H9 (cell line): ENCODE data around the gene RIMKLA. TPM values are rescaled to one million over a fixed set of nuclear protein-coding genes. Genes with fewer than 3 reads are reported as not detected.

Experiments used
- DNase-seq: peaks from one replicate; pipeline ENCODE4 v3.0.0-alpha.2; 2017
- H2AFZ ChIP-seq: one replicate; pipeline ENCODE4 v1.6.1; 2013; ENCODE audit warnings: mild to moderate bottlenecking, low read length, control low read depth, moderate library complexity
- H2AK5ac ChIP-seq: 2 replicates; pipeline ENCODE4 v1.6.1; 2013; ENCODE audit warnings: low read length, control low read depth, mixed read lengths; ENCODE audit not compliant: insufficient read length
- H2BK120ac ChIP-seq: one replicate; pipeline ENCODE4 v1.6.1; 2013; ENCODE audit warnings: low read depth, mild to moderate bottlenecking, low read length, control low read depth, inconsistent platforms; ENCODE audit not compliant: poor library complexity, severe bottlenecking
- H2BK12ac ChIP-seq: 2 replicates; pipeline ENCODE4 v1.6.1; 2013; ENCODE audit warnings: low read length, control low read depth, mixed read lengths, low read depth; ENCODE audit not compliant: insufficient read length
- H2BK15ac ChIP-seq: 2 replicates; pipeline ENCODE4 v1.6.1; 2013; ENCODE audit warnings: low read depth, low read length, control low read depth
- H2BK20ac ChIP-seq: one replicate; pipeline ENCODE4 v1.6.1; 2013; ENCODE audit warnings: low read depth, mild to moderate bottlenecking, low read length, control low read depth, inconsistent platforms; ENCODE audit not compliant: poor library complexity, severe bottlenecking
- H2BK5ac ChIP-seq: 2 replicates; pipeline ENCODE4 v1.6.1; 2013; ENCODE audit warnings: low read length, control low read depth, mixed read lengths; ENCODE audit not compliant: insufficient read length
- H3K14ac ChIP-seq: 2 replicates; pipeline ENCODE4 v1.6.1; 2013; ENCODE audit warnings: low read length, control low read depth; ENCODE audit not compliant: insufficient read depth
- H3K18ac ChIP-seq: 2 replicates; pipeline ENCODE4 v1.6.1; 2013; ENCODE audit warnings: low read depth, mild to moderate bottlenecking, mixed read lengths, low read length, control low read depth; ENCODE audit not compliant: insufficient read length
- H3K23ac ChIP-seq: 2 replicates; pipeline ENCODE4 v1.6.1; 2013; ENCODE audit warnings: low read length, control low read depth, mixed read lengths, low read depth; ENCODE audit not compliant: insufficient read length
- H3K23me2 ChIP-seq: 2 replicates; pipeline ENCODE4 v1.6.1; 2013; ENCODE audit warnings: low read depth, mild to moderate bottlenecking, mixed read lengths, low read length, control low read depth; ENCODE audit not compliant: insufficient read length, poor library complexity, severe bottlenecking
- H3K27ac ChIP-seq: 2 replicates; pipeline ENCODE4 v1.5.1; 2013; ENCODE audit warnings: low read length, control low read depth, mixed read lengths, low read depth; ENCODE audit not compliant: insufficient read length
- H3K27me3 ChIP-seq: 2 replicates; pipeline ENCODE4 v1.6.1; 2013; ENCODE audit warnings: low read length, control low read depth, inconsistent platforms; ENCODE audit not compliant: insufficient read depth
- H3K4ac ChIP-seq: 2 replicates; pipeline ENCODE4 v1.6.1; 2013; ENCODE audit warnings: low read depth, mild to moderate bottlenecking, control low read depth, inconsistent platforms, low read length, moderate library complexity
- H3K4me1 ChIP-seq: 2 replicates; pipeline ENCODE4 v1.6.1; 2013; ENCODE audit warnings: low read length, control low read depth, inconsistent platforms; ENCODE audit not compliant: insufficient read depth
- H3K4me2 ChIP-seq: 2 replicates; pipeline ENCODE4 v1.6.1; 2013; ENCODE audit warnings: low read length, control low read depth, mixed read lengths; ENCODE audit not compliant: insufficient read length, insufficient read depth
- H3K56ac ChIP-seq: 2 replicates; pipeline ENCODE4 v1.6.1; 2013; ENCODE audit warnings: low read depth, mild to moderate bottlenecking, mixed read lengths, low read length, control low read depth; ENCODE audit not compliant: insufficient read length
- H3K79me1 ChIP-seq: 2 replicates; pipeline ENCODE4 v1.6.1; 2013; ENCODE audit warnings: low read depth, mild to moderate bottlenecking, moderate library complexity, low read length, control low read depth, inconsistent platforms; ENCODE audit not compliant: insufficient read depth, poor library complexity, severe bottlenecking
- H3K79me2 ChIP-seq: 2 replicates; pipeline ENCODE4 v1.6.1; 2013; ENCODE audit warnings: low read length, control low read depth, inconsistent platforms; ENCODE audit not compliant: insufficient read depth
- H3K9ac ChIP-seq: 2 replicates; pipeline ENCODE4 v1.6.1; 2013; ENCODE audit warnings: low read length, control low read depth, mixed read lengths; ENCODE audit not compliant: insufficient read length; ENCODE audit errors: extremely low read depth
- H3K9me3 ChIP-seq: one replicate; pipeline ENCODE4 v1.6.1; 2013; ENCODE audit warnings: low read depth, low read length, inconsistent platforms; ENCODE audit not compliant: control insufficient read depth
- H3T11ph ChIP-seq: one replicate; pipeline ENCODE4 v1.6.1; 2013; ENCODE audit warnings: mild to moderate bottlenecking, low read length, control low read depth, inconsistent platforms
- H4K20me1 ChIP-seq: one replicate; pipeline ENCODE4 v1.6.1; 2013; ENCODE audit not compliant: control insufficient read depth, insufficient read length, insufficient read depth
- H4K5ac ChIP-seq: 2 replicates; pipeline ENCODE4 v1.6.1; 2013; ENCODE audit warnings: low read depth, mild to moderate bottlenecking, mixed read lengths, low read length, control low read depth; ENCODE audit not compliant: insufficient read length
- H4K8ac ChIP-seq: replicated peaks from 2 replicates; pipeline ENCODE4 v1.6.1; 2013; ENCODE audit warnings: low read length, control low read depth, mixed read lengths, low read depth; ENCODE audit not compliant: insufficient read length
- H4K91ac ChIP-seq: 2 replicates; pipeline ENCODE4 v1.6.1; 2013; ENCODE audit warnings: low read depth, mild to moderate bottlenecking, moderate library complexity, mixed read lengths, low read length, control low read depth; ENCODE audit not compliant: insufficient read length
- H3K27ac Mint-ChIP-seq, 3 experiments: 2 replicates in 2 of 3; 3 replicates in 1 of 3; pipeline ENCODE4 v1.8.0; 2020 to 2021; ENCODE audit warnings: mixed read lengths in 3 of 3, mild to moderate bottlenecking in 1 of 3, moderate library complexity in 1 of 3
- H3K27me3 Mint-ChIP-seq: 2 replicates; pipeline ENCODE4 v1.8.0; 2021; ENCODE audit warnings: low read depth, mild to moderate bottlenecking, moderate library complexity, mixed read lengths
- H3K36me3 Mint-ChIP-seq, 3 experiments: 2 replicates in 2 of 3; 3 replicates in 1 of 3; pipeline ENCODE4 v1.8.0; 2020 to 2021; ENCODE audit warnings: low read depth in 3 of 3, mixed read lengths in 3 of 3; ENCODE audit not compliant: insufficient read depth in 1 of 3
- H3K4me1 Mint-ChIP-seq, 2 experiments: 2 replicates each; pipeline ENCODE4 v1.8.0; 2020; ENCODE audit warnings: mixed read lengths in 2 of 2
- H3K4me3 Mint-ChIP-seq, 2 experiments: 2 replicates in 1 of 2; 3 replicates in 1 of 2; pipeline ENCODE4 v1.8.0; 2020 to 2021; ENCODE audit warnings: mild to moderate bottlenecking in 2 of 2, mixed read lengths in 2 of 2, moderate library complexity in 1 of 2
- H3K9me3 Mint-ChIP-seq, 2 experiments: 2 replicates in 1 of 2; 3 replicates in 1 of 2; pipeline ENCODE4 v1.8.0; 2020; ENCODE audit warnings: mild to moderate bottlenecking in 2 of 2, mixed read lengths in 2 of 2, moderate library complexity in 1 of 2
- WGBS: extraction: QIAGEN DNeasy Blood & Tissue Kit; methylation state at CpG from one replicate; pipeline ENCODE4 v1.1.7; 2013; ENCODE audit warnings: missing lambda C conversion rate, low lambda C conversion rate, mixed read lengths; ENCODE audit not compliant: insufficient read length; ENCODE audit errors: extremely low coverage; 5-methylcytosine and 5-hydroxymethylcytosine counted together
- total RNA-seq: library from RNA; stranded (reverse); gene quantifications from 2 replicates; pipeline ENCODE4 v1.2.1, GENCODE V29; 2021
- TF ChIP-seq, protein P1 (sequence below): fragments of 200-600 bp; sonication (generic); conservative IDR thresholded peaks from 3 replicates; pipeline ENCODE4 v1.8.0; 2021; ENCODE audit warnings: antibody characterized with exemption, mild to moderate bottlenecking

The RIMKLA gene
- total RNA-seq, 1 experiment from 2014 or later = 4.7 TPM

DNA sequence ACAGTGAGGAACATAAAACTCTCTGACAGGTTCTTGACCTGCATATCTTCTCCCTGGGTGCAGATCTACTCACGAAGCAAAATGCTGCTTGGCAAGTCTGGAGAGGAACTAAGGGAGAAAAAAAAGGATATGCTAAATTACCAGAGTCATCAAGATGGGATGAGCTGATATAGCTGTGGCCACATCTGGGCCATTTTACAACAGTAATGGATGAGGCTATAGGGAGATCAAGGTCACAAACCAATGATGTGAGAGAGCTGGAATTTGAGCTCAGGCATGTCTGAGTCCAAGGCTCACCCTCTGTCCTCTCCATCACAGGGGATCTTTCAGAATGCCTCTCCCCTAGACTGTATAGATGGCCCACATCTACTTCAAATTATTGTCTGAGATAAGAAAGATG, 49.0 kb downstream of the RIMKLA start:
- Histone ChIP-seq H3K79me2 (no peaks in the 10 kb centered on the region), H3T11ph (no peak overlapping the region), H4K91ac (no peak overlapping the region), H4K5ac (no peak overlapping the region), H3K79me1 (no peaks in the 10 kb centered on the region), H3K4ac (no peak overlapping the region), H2AK5ac (no peak overlapping the region), H3K18ac (no peak overlapping the region), H2BK20ac (no peak overlapping the region), H3K23me2 (no peaks in the 10 kb centered on the region), H2BK120ac (no peak overlapping the region), H4K8ac (no peak overlapping the region), H3K9me3 (no peaks in the 10 kb centered on the region), H3K4me2 (no peak overlapping the region), H3K23ac (no peak overlapping the region), H3K14ac (no peak overlapping the region), H4K20me1 (no peaks in the 10 kb centered on the region), H2BK5ac (no peak overlapping the region), H2AFZ (no peak overlapping the region), H3K56ac (no peak overlapping the region), H2BK15ac (no peak overlapping the region), H3K27me3 (no peaks in the 10 kb centered on the region), H3K4me1 (peaks cover 2% of the 10 kb centered on the region; the same call in 1 of the 2 replicates), H2BK12ac (no peak overlapping the region), H3K27ac (no peak overlapping the region), H3K9ac (no peak overlapping the region)
- Mint-ChIP-seq H3K27ac (no peak overlapping the region), H3K9me3 (no peaks in the 10 kb centered on the region), H3K27me3 (no peaks in the 10 kb centered on the region; the same call in 1 of the 2 replicates), H3K4me1 (peaks cover 13% of the 10 kb centered on the region in 2 experiments), H3K36me3 (no peaks in the 10 kb centered on the region), H3K4me3 (no peak overlapping the region)
- DNase-seq = no peak
- TF ChIP-seq, protein P1, sequence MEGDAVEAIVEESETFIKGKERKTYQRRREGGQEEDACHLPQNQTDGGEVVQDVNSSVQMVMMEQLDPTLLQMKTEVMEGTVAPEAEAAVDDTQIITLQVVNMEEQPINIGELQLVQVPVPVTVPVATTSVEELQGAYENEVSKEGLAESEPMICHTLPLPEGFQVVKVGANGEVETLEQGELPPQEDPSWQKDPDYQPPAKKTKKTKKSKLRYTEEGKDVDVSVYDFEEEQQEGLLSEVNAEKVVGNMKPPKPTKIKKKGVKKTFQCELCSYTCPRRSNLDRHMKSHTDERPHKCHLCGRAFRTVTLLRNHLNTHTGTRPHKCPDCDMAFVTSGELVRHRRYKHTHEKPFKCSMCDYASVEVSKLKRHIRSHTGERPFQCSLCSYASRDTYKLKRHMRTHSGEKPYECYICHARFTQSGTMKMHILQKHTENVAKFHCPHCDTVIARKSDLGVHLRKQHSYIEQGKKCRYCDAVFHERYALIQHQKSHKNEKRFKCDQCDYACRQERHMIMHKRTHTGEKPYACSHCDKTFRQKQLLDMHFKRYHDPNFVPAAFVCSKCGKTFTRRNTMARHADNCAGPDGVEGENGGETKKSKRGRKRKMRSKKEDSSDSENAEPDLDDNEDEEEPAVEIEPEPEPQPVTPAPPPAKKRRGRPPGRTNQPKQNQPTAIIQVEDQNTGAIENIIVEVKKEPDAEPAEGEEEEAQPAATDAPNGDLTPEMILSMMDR = no peak
- no CpG with 5 or more reads among the region's 1 CpG for WGBS
